ENCODE data around the gene ZDHHC13. TPM values are rescaled to one million over a fixed set of nuclear protein-coding genes. Genes with fewer than 3 reads are reported as not detected.

ZDHHC13 gene
- total and polyA plus RNA-seq, 11 donors, result 4.0 to 13.0 (median 8.9) TPM

- intact Hi-C loops (cut with DNase I), result loop anchor here in 7 of 10 donors (2.0 to 10.0 kb wide), 4 partner anchors 35 to 133 kb away; partner anchors contain the start of gene E2F8 (in 1 of the 7)
- no peak for DNase-seq
These were observed 5.2 kb upstream of the ZDHHC13 start for GRCh38 chr11:19111809-19112208.

GRCh38 chr11:19116276-19116970 lies 545 bp upstream of the ZDHHC13 start:
- Histone ChIP-seq H3K36me3 (no peaks in the 10 kb centered on the region), H3K27ac (peak overlapping the region in 6 of 12 donors; percentile 35 to 62 (median 56)), H3K4me1 (peaks cover 0 to 19% (median 6%) of the 10 kb centered on the region in 12 donors), H3K9me3 (no peaks in the 10 kb centered on the region), H3K27me3 (no peaks in the 10 kb centered on the region), H3K4me3 (peak overlapping the region; percentile 64 to 94 (median 80))
- intact Hi-C loops (cut with DNase I), result loop anchor here in 1 of 10 donors (10.0 kb wide), 1 partner anchor 128 kb away; the partner anchor contains the start of gene E2F8
- no peak for ATAC-seq
- TF ChIP-seq POLR2A (IDR thresholded peaks at IDR 0.05), result no peak
- no peak for TF ChIP-seq CTCF (IDR thresholded peaks at IDR 0.05)
- 39 to 43% (median 42%) methylated on average over 16 of the region's 16 CpGs for WGBS, 4 donors
- no peak for DNase-seq

More at GRCh38 chr11:19111809-19112208, 5.2 kb upstream of the ZDHHC13 start:
- no peaks in the 10 kb centered on the region for H3K36me3 ChIP-seq
- no peaks in the 10 kb centered on the region for H3K27me3 ChIP-seq
- TF ChIP-seq POLR2A (IDR thresholded peaks at IDR 0.05) (no peak), CTCF (IDR thresholded peaks at IDR 0.05) (no peak)
- ATAC-seq, result no peak
- no peaks in the 10 kb centered on the region for H3K9me3 ChIP-seq
- H3K4me3 ChIP-seq, result no peak overlapping the region
- peaks cover 0 to 13% (median 2%) of the 10 kb centered on the region in 12 donors for H3K4me1 ChIP-seq
- H3K27ac ChIP-seq, result no peak overlapping the region

- Histone ChIP-seq H3K27ac (peak overlapping the region in 2 of 12 donors; percentile 52 to 62), H3K4me1 (peaks cover 0 to 20% (median 6%) of the 10 kb centered on the region in 12 donors), H3K36me3 (no peaks in the 10 kb centered on the region), H3K27me3 (no peaks in the 10 kb centered on the region), H3K9me3 (no peaks in the 10 kb centered on the region), H3K4me3 (peak overlapping the region; percentile 64 to 94 (median 80))
- 14 to 24% (median 18%) methylated on average over 7 of the region's 7 CpGs for WGBS, 4 donors
- DNase-seq (no peak), ATAC-seq (no peak)
- TF ChIP-seq POLR2A (IDR thresholded peaks at IDR 0.05) (no peak), CTCF (IDR thresholded peaks at IDR 0.05) (no peak)
- intact Hi-C loops (cut with DNase I), result loop anchor here in 1 of 10 donors (10.0 kb wide), 1 partner anchor 127 kb away; the partner anchor contains the start of gene E2F8
These were observed 761 bp downstream of the ZDHHC13 start for GRCh38 chr11:19117760-19118097.

- ATAC-seq, result no peak
- H3K4me3 ChIP-seq, result no peak overlapping the region
- WGBS, 4 donors, result 39 to 51% (median 43%) methylated on average over 2 of the region's 2 CpGs
- H3K27ac ChIP-seq, result no peak overlapping the region
- H3K4me1 ChIP-seq, result peaks cover 0 to 18% (median 5%) of the 10 kb centered on the region in 12 donors
- no peaks in the 10 kb centered on the region for H3K27me3 ChIP-seq
- intact Hi-C loops (cut with DNase I), result no loop called here
- peaks cover 0 to 5% (median 0%) of the 10 kb centered on the region in 9 donors for H3K36me3 ChIP-seq
- TF ChIP-seq CTCF (IDR thresholded peaks at IDR 0.05), result no peak
- TF ChIP-seq POLR2A (IDR thresholded peaks at IDR 0.05), result no peak
- no peak for DNase-seq
- H3K9me3 ChIP-seq, result peaks cover 0 to 3% (median 0%) of the 10 kb centered on the region in 12 donors
These were observed 4.7 kb downstream of the ZDHHC13 start for GRCh38 chr11:19121646-19122045.
